Ascending aorta (tissue), 2 donors: ENCODE measurements around the gene STK11IP. TPM values are rescaled to one million over a fixed set of nuclear protein-coding genes. Genes with fewer than 3 reads are reported as not detected.

Experiments
- DNase-seq, 2 donors: peaks; one replicate each; pipeline ENCODE4 v3.0.0-alpha.2; 2019; ENCODE audit warnings: low spot score in 2 of 2
- H3K27ac ChIP-seq, 2 donors: fragments of 200-600 bp; sonication (generic); one replicate each; pipeline ENCODE4 v1.5.1; 2016 to 2017; ENCODE audit warnings: mild to moderate bottlenecking in 1 of 2
- H3K27me3 ChIP-seq: fragments of 200-600 bp; sonication (generic); one replicate; pipeline ENCODE4 v1.5.1; 2017
- H3K36me3 ChIP-seq, 2 donors: fragments of 200-600 bp; sonication (generic); one replicate each; pipeline ENCODE4 v1.5.1; 2016
- H3K4me1 ChIP-seq, 2 donors: fragments of 200-600 bp; sonication (generic); one replicate each; pipeline ENCODE4 v1.5.1; 2016 to 2017; ENCODE audit warnings: mild to moderate bottlenecking in 1 of 2
- H3K4me3 ChIP-seq, 2 donors: fragments of 200-600 bp; sonication (generic); one replicate each; pipeline ENCODE4 v1.5.1; 2016 to 2017; ENCODE audit warnings: mild to moderate bottlenecking in 1 of 2
- H3K9me3 ChIP-seq, 2 donors: fragments of 200-600 bp; sonication (generic); one replicate each; pipeline ENCODE4 v1.5.1; 2016
- intact Hi-C: fragments of 100-400 bp; cut with DNase I; formaldehyde crosslinking; loops from one replicate; pipeline ENCODE4 v1.15.1; 2023
- total RNA-seq: library from RNA; depleted of rRNA; stranded (reverse); fragments of >200 nt; gene quantifications from one replicate; pipeline ENCODE4 v1.1.0, GENCODE V29; 2016
- TF ChIP-seq, protein P1 (sequence below), 3 experiments: fragments of 200-600 bp in 2 of 3; fragments of 450-650 bp in 1 of 3; sonication (generic) in 2 of 3; IDR thresholded peaks; one replicate each; pipeline ENCODE4 v1.5.1; 2016 to 2019; ENCODE audit warnings: antibody characterized with exemption in 3 of 3, mild to moderate bottlenecking in 1 of 3, moderate library complexity in 1 of 3

The STK11IP gene
- total RNA-seq, 1 donor from 2014 or later: 138 TPM

DNA sequence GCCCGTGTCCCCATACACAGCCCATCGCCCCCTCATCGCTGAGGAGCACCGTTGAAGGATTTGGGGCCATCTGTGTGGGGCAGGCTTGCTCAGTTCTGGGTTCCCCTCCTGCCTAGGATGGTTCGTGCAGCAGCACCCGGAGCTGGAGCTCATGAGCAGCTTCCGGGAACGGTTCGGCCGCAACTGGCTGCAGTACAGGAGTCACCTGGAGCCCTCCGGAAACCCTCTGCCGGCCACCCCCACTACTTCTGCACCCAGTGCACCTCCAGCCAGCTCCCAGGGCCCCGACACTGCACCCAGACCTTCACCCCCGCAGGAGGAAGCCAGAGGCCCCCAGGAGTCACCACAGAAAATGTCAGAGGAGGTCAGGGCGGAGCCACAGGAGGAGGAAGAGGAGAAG lies 10.3 kb downstream of the STK11IP start:
- H3K36me3 ChIP-seq: peaks cover 57 to 85% of the 10 kb centered on the region in 2 donors
- no peak overlapping the region for H3K27ac ChIP-seq
- intact Hi-C loops: no loop called here
- no peaks in the 10 kb centered on the region for H3K9me3 ChIP-seq
- no peak for DNase-seq
- no peak overlapping the region for H3K4me3 ChIP-seq
- H3K27me3 ChIP-seq: no peaks in the 10 kb centered on the region
- no peaks in the 10 kb centered on the region for H3K4me1 ChIP-seq
- TF ChIP-seq, protein P1, sequence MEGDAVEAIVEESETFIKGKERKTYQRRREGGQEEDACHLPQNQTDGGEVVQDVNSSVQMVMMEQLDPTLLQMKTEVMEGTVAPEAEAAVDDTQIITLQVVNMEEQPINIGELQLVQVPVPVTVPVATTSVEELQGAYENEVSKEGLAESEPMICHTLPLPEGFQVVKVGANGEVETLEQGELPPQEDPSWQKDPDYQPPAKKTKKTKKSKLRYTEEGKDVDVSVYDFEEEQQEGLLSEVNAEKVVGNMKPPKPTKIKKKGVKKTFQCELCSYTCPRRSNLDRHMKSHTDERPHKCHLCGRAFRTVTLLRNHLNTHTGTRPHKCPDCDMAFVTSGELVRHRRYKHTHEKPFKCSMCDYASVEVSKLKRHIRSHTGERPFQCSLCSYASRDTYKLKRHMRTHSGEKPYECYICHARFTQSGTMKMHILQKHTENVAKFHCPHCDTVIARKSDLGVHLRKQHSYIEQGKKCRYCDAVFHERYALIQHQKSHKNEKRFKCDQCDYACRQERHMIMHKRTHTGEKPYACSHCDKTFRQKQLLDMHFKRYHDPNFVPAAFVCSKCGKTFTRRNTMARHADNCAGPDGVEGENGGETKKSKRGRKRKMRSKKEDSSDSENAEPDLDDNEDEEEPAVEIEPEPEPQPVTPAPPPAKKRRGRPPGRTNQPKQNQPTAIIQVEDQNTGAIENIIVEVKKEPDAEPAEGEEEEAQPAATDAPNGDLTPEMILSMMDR (IDR thresholded peaks at IDR 0.05): no peak

DNA sequence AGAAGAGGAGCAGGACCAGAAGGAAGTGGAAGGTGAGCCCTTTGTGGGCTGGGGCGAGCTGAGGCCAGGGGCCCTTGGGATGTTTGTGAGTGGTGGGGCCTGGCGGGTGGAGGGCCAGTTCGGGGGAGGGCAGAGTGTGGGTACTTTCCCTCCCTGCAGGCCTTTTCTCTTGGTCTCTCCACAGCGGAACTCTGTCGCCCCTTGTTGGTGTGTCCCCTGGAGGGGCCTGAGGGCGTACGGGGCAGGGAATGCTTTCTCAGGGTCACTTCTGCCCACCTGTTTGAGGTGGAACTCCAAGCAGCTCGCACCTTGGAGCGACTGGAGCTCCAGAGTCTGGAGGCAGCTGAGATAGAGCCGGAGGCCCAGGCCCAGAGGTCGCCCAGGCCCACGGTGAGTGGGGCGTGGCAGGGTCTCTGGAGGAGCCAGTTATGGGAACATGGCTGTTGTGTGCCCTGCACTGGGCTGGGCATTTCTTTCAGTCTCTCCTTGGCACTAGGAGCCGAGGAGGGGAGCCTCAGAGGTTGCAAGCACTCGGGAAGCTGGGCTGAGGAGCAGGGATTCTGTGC lies 10.8 kb downstream of the STK11IP start:
- intact Hi-C loops: no loop called here
- no peak for DNase-seq
- H3K27ac ChIP-seq: no peak overlapping the region
- peaks cover 56 to 80% of the 10 kb centered on the region in 2 donors for H3K36me3 ChIP-seq
- H3K4me1 ChIP-seq: no peaks in the 10 kb centered on the region
- TF ChIP-seq, protein P1 (IDR thresholded peaks at IDR 0.05): no peak
- H3K27me3 ChIP-seq: no peaks in the 10 kb centered on the region
- no peaks in the 10 kb centered on the region for H3K9me3 ChIP-seq
- no peak overlapping the region for H3K4me3 ChIP-seq

- intact Hi-C loops: no loop called here
- no peaks in the 10 kb centered on the region for H3K27me3 ChIP-seq
- no peaks in the 10 kb centered on the region for H3K4me1 ChIP-seq
- H3K9me3 ChIP-seq: no peaks in the 10 kb centered on the region
- peaks cover 63 to 80% of the 10 kb centered on the region in 2 donors for H3K36me3 ChIP-seq
- no peak for DNase-seq
- TF ChIP-seq, protein P1 (IDR thresholded peaks at IDR 0.05): no peak
- no peak overlapping the region for H3K4me3 ChIP-seq
- H3K27ac ChIP-seq: no peak overlapping the region
These were observed 11.6 kb downstream of the STK11IP start for GRCh38 chr2:219609149-219609750.

GRCh38 chr2:219611306-219611705 lies 13.6 kb downstream of the STK11IP start:
- no peak for DNase-seq
- intact Hi-C loops: no loop called here

DNA sequence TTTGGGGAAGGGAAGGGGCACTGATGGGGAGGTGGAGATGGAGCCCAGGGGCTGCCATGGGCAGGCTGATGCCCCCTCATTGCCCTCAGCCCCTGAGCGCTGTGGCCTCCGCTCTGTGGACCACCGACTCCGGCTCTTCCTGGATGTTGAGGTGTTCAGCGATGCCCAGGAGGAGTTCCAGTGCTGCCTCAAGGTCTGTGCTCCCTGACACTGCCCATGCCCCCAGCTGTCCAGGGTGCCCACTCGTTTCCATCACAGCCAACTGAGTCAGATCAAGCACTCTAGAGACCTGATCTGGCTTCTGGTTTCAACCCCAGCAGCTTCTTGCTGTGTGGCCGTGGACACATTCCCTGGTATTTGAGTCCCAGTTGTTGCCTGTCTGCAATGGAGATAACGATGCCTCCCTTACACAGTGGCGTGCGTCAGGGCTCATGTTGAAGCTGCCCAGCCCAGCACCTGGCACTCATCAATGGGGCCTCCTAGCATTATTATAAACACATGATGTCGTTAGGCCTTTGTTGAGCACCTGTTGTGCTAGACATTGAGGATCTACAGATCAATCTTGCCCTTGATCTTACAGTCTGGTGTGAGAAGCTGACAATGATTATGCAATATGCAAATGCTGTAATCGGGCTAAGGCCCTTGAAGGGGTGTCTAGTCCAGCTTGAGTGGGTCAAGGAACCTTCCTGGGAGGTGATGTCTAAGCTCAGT lies 14.4 kb downstream of the STK11IP start:
- intact Hi-C loops: no loop called here
- TF ChIP-seq, protein P1 (IDR thresholded peaks at IDR 0.05): no peak
- Histone ChIP-seq H3K4me1 (no peaks in the 10 kb centered on the region), H3K27ac (no peak overlapping the region), H3K9me3 (no peaks in the 10 kb centered on the region), H3K36me3 (peaks cover 60 to 76% of the 10 kb centered on the region in 2 donors), H3K27me3 (no peaks in the 10 kb centered on the region), H3K4me3 (no peak overlapping the region)
- DNase-seq: no peak

More at GRCh38 chr2:219611306-219611705, 13.6 kb downstream of the STK11IP start:
- no peaks in the 10 kb centered on the region for H3K9me3 ChIP-seq
- peaks cover 63 to 81% of the 10 kb centered on the region in 2 donors for H3K36me3 ChIP-seq
- TF ChIP-seq, protein P1 (IDR thresholded peaks at IDR 0.05): no peak
- H3K27me3 ChIP-seq: no peaks in the 10 kb centered on the region
- no peaks in the 10 kb centered on the region for H3K4me1 ChIP-seq
- no peak overlapping the region for H3K27ac ChIP-seq
- H3K4me3 ChIP-seq: no peak overlapping the region
